ENCODE data around the gene HDHD2.
"Not testable (repeated sequence)": the region's sequence is repeated elsewhere in the genome, so short reads cannot be mapped to it uniquely, and the experiment has no call there.

Gene HDHD2
- total RNA-seq, result 3.6 reads per million, percentile 14 among the genes with 10 or more reads in this experiment

DNA sequence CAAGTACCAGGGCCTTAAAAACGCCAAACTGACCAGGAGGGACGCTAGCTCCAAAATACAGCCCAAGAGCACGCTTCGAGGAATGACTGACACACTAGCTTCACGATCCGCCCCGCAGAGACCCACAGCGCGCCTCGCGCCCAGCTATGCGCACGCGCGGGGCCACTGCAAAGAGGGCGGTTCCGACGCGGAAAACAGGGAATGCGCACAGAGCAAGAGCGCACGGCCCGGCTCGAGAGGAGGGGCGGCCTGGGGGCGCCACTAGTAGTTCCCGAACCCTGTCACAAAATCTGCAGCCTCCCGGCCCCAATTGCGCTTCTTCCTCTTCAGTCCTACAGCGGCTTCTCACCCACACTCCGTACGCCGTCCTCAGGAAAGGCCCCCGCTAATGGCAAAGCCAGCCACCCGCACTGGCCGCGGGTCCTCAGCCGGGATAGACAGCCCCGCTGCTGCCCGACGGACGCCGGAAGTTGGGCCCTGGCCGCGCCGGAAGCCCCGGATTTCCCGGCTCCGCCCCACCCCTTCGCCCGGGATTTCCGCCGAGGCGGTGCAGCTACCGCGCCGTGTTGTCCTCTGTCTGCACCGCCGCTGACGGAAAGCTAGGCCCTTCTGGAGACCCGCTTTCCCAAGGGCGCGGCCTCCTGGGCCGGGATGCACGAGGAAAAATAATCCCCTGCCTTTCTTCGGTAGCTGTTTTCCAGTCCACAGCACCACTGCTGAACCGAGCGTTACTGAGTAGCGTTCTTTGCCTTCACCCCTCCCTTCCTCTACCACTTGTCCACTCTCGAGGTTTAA lies at the start of gene HDHD2:
Gene HDHD2, minus strand, starts transcription at position 472 of the 795 bp plus-strand sequence. CDS start 14,061 bp downstream, outside the sequence.
- DNase-seq, result peak; percentile 59

- not testable (repeated sequence) for DNase-seq
Measured at GRCh38 chr18:47195961-47196360, 45.7 kb upstream of the HDHD2 start.

- DNase-seq, result no peak
Measured at GRCh38 chr18:47191961-47192360, 41.7 kb upstream of the HDHD2 start.

DNA sequence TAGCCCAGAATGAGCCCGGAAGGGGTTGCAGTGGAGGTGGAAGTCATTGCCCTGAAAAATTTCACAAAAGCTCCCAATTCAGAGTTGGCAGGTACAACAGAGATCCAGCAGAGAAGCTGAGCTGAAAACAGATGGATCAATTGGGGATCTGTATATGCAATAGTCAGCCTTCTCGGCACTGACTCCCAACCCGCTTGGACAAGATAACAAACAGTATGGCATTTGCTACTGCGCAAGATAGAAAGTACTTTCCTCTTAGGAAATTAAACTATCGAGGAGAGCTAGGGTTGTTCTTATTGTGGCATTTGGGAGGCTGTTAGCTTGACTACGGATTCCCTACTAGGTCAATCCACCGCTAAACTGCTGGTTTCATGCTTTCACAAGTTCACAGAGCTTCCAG lies 37.4 kb upstream of the HDHD2 start:
- DNase-seq, result no peak

DNA sequence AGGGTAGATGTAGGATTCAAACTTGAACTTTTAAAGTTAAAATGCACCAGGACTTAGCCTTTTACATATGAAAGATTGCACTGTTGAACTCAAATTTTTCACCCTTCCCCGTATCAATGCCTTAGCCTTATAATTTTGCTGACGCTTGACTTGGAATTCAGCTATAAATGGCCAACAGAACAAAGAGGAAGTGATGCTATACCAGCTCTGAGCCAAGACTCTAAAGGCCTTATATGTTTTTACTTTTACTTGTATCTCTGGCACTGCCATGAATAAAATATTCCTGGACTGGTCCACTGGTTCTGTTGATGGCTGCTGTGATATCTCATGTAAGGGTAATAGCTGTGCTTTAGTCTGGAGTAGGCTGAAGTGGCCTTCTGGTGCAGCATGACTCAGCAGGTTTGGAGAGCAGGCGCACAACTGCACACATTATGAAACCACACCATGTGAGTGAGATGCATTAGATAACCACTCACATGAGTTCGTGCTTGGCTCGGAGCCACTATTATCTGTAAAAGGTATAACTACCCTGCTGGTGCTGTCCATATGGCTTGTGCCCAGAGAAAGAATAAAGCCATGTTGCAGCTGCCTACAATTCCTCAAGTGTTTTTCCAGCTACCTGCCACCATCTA lies 34.2 kb upstream of the HDHD2 start:
- DNase-seq, result no peak

DNA sequence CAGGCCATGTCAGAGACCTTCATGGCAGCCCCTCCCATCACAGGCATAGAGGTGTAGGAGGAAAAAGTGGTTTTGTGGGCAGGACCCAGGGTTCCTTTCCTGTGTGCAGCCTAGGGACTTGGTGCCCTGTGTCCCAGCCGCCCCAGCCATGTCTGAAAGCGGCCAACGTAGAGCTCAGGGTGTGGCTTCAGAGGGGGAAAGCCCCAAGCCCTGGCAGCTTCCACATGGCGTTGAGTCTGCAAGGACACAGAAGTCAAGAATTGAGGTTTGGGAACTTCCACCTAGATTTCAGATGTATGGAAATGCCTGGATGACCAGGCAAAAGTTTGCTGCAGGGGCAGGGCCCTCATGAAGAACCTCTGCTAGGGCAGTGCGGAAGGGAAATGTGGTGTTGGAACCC lies 31.9 kb upstream of the HDHD2 start:
- DNase-seq, result not testable (repeated sequence)

- no peak for DNase-seq
Measured at GRCh38 chr18:47180765-47181164, 30.5 kb upstream of the HDHD2 start.

DNA sequence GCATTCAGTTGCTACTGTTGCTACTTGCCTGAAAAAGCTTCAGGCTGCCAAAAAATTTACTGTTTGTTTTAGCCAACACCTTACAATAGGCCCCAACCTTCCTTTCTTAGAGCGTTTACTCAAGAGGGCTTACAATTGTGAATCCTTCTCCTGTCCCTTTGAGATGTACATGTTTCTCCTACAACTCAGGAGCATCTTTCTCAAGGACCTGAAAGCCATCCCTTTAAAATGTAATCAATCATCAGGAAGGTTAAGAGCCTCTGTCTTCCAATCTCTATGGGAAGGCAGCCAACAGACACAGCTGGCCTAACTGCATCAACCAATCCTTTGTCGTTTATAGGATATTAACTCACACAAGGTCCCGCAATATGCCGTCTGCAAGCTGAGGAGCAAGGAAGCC lies 29.2 kb upstream of the HDHD2 start:
- no peak for DNase-seq

DNA sequence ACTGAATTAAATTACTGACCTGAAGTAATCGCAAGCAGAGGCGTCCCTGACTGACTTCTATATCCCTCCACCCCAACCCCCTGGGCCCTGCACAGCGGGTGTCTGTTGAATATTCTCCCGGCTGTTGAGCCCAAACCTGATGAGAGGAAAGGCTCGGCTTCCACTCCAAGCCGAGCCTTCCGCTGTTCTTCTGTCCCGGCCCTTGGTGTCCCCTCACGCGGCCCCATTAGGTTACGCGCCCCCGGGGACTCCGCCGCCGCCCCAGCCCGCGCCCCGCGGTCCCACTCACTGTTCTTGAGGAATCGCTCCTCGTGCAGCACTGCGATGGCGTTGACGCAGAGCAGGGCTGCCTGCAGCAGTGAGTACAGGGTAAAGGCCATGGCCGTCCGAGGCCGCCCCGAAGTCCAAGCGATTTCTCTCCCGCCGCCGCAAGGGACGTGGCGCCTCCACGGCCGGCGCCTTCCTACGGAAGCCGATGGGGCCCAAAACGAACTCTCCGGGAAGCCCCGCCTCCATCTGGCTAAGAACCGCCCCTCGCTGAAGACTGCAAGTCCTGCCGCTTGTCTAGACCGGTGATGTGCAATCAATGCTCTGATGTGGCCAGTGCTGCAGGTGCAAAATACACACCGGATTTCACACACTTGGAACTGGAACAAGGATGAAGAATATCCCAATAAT lies 25.7 kb upstream of the HDHD2 start, which contains the start of gene IER3IP1:
Gene IER3IP1, minus strand, starts transcription at position 467 of the 678 bp plus-strand sequence. Its CDS starts 87 bp downstream, at position 380.
- peak; percentile 81 for DNase-seq

GRCh38 chr18:47175283-47175897 lies 25.1 kb upstream of the HDHD2 start:
- DNase-seq, result no peak

- no peak for DNase-seq
Measured at GRCh38 chr18:47174545-47175116, 24.3 kb upstream of the HDHD2 start.

GRCh38 chr18:47172476-47172875 lies 22.2 kb upstream of the HDHD2 start:
- DNase-seq, result no peak

DNA sequence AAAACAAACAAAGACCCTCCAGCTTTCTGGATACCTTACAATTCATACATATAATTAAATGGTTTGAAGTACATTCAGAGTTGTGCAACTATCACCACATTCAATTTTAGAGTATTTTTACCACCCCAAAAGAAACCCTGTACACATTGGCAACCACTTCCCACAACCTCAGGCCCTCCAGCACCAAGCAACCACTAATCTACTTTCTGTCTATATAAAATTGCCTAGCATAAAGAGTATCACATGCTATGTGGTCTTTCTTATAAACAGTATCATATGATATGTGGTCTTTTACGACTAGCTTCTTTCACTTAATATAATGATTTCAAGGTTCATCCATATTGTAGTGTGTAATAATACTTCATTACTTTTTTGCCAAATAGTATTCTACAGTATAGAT lies 18.6 kb upstream of the HDHD2 start:
- DNase-seq, result no peak

DNA sequence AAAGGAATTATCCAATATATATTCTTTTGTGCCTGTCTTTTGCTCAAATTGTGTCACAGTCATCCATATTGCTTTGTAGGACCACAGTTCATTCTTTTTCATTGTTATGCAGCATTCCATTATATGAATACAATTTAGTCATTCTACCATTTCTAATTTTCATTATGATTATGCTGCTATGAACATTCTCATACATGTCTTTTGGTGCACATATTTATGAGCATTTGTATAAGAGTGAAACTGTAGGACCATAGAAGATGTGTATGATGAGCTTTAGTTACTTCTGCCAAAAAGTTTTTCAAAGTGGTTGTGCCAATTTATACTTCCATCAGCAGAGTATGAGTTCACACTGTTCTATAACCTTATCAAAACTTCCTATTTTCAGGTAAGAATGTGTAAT lies 18.2 kb upstream of the HDHD2 start:
- no peak for DNase-seq

- no peak for DNase-seq
Measured at GRCh38 chr18:47166294-47166693, 16.0 kb upstream of the HDHD2 start.

DNA sequence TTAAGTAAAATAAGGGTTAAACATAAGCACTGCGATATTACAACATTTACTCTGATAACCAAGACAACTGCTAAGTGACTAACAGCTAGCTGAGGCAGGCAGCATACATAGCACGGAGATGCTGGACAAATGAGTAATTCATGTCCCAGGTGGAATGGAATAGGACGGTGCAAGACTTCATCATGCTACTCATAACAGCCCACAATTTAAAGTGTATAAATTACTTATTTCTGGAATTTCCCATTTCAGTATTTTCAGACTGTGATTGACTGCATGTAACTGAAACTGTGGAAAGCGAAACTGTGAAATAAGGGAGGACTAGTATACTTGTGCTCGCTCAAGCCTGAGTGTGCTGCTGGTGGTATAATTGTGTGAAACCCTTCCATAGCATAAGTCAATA lies 12.9 kb upstream of the HDHD2 start:
- DNase-seq, result no peak

DNA sequence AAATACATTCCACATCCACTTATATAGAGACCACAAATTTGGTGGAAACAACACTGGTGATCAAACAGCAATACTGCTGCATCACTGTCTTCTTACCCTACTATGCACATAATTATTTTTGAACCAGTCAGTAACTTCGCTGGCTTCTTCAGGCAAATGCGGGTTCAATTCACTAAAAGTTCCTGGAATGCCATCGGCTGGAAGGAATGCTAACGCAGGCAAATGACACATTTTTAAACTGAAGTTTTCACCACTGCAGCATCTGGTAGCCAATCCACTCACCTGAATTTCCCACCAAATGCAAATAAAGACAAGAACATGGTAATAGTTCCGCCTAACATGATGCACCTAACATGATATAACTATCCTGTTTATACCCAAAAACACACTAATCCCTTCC lies 10.0 kb upstream of the HDHD2 start:
- no peak for DNase-seq

- not testable (repeated sequence) for DNase-seq
Measured at GRCh38 chr18:47158404-47158803, 8.1 kb upstream of the HDHD2 start.

GRCh38 chr18:47151439-47151838 lies 1.1 kb upstream of the HDHD2 start:
- DNase-seq, result no peak

DNA sequence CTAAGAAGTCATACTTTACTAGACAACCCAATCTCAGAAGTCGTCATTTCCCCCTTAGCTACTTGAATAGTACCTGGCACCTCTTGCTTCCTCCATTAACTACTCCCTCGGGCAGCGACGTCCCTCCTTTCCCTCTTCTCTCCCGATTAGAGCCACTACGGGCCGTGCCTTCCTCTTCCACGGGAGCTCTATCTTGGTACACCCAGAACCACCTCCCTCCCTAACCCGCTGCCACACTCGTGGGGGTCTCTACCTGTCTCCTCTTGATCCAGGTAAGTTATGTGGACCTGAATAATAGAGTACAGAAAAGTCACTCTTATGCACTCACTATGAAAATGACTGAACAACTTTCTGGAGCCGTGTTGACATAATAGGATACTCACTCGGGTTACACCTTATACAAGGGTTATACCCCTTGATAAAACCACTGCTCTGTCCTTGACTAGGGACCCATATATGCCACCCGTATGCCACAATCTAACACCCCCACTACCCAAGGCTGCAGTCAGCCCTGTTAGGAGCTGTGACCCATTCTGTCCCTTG lies 595 bp upstream of the HDHD2 start:
- DNase-seq, result no peak

DNA sequence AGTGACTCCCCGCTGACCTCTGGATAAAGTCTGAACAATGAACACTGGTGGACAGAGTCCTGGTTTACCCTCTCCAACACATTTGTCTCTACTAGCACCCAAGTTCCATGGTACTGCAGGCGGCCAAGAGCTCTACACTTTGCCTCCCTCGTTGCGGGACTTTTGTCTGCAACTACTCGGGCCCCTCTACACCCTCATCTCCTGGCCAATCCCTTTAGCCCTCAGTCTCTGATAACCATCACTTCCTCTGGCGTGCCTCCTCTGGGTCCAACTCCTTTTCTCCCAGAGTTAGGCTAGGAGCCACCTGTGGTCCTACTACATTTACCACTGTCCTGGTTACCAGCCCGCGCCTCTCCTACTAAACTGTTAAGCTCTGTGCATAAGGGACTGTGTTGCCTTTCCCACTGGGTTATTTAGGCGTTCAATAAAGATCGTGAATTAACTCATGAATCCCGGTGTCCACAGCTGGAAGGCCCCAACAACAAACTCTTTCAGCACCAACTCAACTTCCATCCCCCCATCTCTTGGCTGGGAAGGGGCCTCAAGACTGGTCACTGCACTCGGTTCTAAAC lies 757 bp downstream of the HDHD2 start:
- no peak for DNase-seq

GRCh38 chr18:47146206-47146605 lies 4.1 kb downstream of the HDHD2 start:
- no peak for DNase-seq

Measured in effector CD4-positive, alpha-beta T cell (primary cell).